GM19328 (cell line): ENCODE measurements around the gene GARRE1.

Source experiments
- ATAC-seq: cut with Tn5 transposase; IDR thresholded peaks from one replicate; pipeline ENCODE4 v1.9.1; 2021; ENCODE audit warnings: mild to moderate bottlenecking, moderate library complexity; ENCODE audit not compliant: unreplicated experiment

The GARRE1 gene

DNA sequence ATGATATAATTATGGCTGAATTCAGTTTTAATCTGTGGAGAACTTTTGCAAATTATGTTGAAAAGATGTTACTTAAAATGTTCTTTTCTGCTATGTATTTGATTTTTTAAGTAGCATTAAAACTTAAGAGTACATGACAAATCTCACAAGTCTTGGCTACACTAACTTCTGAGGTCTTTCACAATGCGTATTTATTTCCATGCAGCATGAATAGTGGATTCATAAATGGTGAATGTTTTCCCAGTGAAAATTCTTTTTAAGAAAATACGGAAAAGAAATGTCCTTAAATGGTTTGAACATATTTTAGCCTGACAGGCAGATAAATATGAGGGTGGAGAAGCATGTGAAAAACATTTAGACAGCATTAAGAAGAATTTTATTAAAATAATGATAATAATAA lies 30.2 kb downstream of the GARRE1 start:
- no peak for ATAC-seq

DNA sequence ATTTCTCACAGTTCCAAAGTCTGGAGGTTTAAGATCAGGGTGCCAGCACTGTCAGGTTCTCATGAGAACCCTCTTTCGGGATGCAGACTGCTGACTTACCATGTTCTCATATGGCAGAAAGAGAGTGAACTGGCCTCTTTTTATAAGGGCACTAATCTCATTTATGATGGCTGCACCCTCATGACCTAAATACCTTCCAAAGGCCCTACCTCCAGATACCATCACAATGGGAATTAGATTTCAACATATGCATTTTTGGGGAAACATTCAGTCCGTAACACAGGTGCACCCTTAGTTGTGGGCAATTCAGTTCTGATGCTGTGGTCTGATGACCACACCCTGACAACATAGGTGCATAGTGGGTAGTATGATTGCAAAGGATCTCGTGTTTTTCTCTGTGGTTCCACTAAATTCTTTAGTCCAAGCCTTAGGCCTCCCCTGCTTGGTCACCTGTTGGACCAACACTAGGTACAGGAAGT lies 33.3 kb downstream of the GARRE1 start:
- ATAC-seq: no peak

DNA sequence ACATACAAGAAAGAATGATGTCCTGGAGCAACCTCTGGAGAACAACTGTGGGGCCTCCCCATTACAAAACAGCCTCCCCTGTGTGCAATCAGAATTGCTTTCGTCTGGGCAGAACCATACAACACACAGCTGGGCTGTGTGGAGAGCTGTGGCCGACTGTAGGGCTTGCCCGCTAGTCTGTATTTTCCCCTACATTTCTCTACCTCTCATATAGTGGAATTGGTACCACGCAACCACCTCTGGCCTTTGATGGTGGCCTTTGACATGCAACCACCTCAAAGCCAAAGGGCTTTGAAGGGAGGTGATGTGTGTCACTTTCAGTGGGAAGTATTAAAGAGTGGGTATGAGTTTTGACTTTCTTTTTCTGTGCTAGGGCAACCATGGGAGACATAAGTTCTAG lies 34.0 kb downstream of the GARRE1 start:
- no peak for ATAC-seq

DNA sequence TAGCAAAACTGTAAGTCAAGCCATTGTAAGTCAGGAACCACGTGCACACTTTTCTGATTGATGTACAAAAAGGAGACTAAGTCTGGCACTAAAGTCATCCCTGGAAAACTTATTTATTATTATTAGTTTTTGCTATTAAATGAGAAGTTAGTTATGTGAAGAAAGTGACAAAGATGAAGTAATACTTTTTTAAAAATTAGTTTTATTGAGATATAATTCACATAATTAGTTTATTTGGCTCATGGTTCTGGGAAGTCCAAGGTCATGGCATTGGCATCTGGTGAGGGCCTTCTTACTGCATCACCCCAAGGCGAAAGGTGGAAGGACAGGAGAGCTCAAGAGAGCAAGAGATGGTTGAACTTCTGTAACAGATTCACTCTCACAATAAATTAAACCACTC lies 36.9 kb downstream of the GARRE1 start:
- no peak for ATAC-seq

DNA sequence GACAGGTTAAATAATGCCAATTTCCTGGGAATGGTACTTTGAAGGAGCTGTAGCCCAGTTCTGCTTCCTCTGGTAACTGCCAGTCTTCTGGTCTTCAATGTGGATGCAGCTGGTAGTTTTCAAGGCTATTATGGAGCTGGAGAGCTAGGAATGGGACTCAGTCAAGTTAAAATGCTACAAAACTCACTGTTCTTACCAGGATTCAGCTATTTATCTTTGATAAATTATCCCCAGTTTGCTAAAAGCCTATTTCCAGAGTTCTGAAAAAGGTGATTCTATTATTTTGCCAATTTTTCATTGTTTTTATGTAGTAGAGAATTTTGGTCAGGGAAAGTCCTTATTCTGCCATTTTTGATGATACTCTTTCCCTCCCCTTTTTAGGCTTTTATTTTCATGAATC lies 40.7 kb downstream of the GARRE1 start:
- no peak for ATAC-seq

DNA sequence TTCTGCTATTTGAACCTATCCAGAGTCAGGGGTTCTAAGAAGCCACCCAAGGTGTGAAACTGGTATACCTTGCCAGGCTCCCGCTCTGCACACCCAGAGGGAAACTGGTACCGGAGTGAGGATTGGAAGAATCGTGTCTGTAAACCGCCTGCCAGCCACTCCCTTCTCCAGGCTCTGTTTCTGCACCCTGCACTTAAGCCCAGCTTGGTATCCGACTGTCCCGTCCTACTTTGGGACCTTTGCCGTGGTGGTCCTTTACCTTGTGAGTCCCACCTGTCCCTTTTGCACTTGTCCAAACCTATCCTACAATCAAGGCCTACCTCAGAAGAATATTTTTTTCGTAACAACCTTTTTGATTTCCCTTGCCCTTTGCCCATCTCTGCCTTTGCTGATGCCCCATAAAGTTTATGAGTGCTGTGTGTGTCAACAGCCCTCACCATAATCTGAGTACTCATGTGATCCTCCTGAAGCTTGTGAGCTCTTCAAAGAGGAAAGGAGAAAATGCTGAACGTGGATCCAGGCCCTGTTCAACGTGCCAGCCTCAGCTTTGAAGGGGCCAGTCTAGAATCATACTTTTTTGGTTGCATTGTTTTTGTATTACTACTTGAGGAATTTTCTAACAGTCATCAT lies 44.7 kb downstream of the GARRE1 start:
- ATAC-seq: no peak

DNA sequence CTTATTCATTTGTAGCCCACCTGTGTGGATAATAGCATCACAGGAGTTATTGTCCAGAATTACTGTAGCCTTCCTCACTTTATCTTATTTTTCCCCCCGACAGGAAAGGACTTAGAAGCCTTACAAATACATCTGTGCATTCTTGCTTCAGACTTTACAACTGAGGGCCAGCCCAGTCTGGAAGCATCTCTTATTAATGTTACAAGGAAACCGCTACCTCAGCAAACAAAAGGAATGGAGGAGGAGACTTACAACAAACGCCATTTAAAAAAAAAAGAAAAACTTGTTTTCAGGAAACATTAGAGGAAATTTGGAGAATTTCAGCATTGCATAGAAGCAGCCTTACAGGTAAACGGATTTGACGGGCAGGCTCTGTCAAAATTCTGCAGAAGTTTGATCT lies 45.2 kb downstream of the GARRE1 start:
- ATAC-seq: no peak

DNA sequence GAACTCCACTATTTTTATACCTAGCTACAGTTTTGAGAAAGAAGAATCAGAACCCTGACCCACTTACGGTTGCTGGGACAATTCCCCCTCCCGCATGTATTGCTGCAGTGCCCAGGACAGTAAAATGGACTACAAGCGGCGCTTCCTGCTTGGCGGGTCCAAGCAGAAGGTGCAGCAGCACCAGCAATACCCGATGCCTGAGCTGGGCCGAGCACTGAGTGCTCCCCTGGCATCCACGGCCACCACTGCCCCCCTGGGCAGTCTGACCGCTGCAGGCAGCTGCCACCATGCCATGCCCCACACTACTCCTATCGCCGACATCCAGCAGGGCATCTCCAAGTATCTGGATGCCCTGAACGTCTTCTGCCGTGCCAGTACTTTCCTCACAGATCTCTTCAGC lies 46.0 kb downstream of the GARRE1 start:
- no peak for ATAC-seq

DNA sequence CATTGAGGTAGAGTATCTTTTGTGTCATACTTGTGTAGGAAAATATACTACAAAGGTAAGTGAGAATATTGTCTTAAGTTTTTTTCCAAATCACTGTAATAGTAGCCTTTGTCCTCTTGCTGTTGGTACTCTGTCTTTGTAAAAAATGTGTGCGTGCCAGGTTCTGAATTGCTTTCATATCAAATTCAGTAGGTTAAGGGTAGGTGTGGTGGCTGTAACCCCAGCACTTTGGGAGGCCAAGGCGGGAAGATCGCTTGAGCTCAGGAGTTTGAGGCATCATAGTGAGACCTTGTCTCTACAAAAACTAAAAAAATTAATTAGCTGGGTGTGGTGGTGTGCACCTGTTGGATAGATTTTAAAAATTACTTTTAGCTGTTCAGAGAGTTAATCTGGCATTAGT lies 46.6 kb downstream of the GARRE1 start:
- ATAC-seq: no peak
